HCT116 (cell line): ENCODE results near the gene GTF3C4. TPM values are rescaled to one million over a fixed set of nuclear protein-coding genes. Genes with fewer than 3 reads are reported as not detected.

Source experiments
- ATAC-seq: fragments of 200-7000 bp; cut with Tn5 transposase; 2 replicates; pipeline ENCODE4 v1.9.1; 2020; ENCODE audit warnings: mild to moderate bottlenecking, moderate library complexity
- BruUV-seq: library from RNA; stranded (reverse); fragments of 400-500 nt; replicated peaks from 2 replicates; lab custom pipeline; 2021; lab: Mats Ljungman, UMichigan
- CTCF ChIA-PET: fragments of 300-600 bp; sonication (Branson Sonifier 250); formaldehyde crosslinking; loops from one replicate; lab custom pipeline; 2021; ENCODE audit warnings: antibody characterized with exemption; lab: Charles Lee
- POLR2A ChIA-PET: fragments of 300-600, 350-600 bp; sonication (Branson Sonifier 250); formaldehyde crosslinking; loops from one replicate; lab custom pipeline; 2021; ENCODE audit warnings: antibody characterized with exemption; lab: Charles Lee
- RAD21 ChIA-PET, 2 experiments: fragments of 300-600 bp; sonication (Branson Sonifier 250); formaldehyde crosslinking; loops; one replicate each; lab custom pipeline; 2023; ENCODE audit warnings: low total read pairs in 2 of 2; ENCODE audit not compliant: uncharacterized antibody in 2 of 2, unreplicated experiment in 2 of 2, low non-redundant PET in 1 of 2; lab: Charles Lee
- DNase-seq: peaks from one replicate; pipeline ENCODE4 v3.0.0-alpha.2; 2010; ENCODE audit warnings: low read depth, low spot score
- H2AFZ ChIP-seq: fragments of 200-600 bp; shearing (Covaris generic), sonication (generic); 2 replicates; pipeline ENCODE4 v1.6.1; 2017; ENCODE audit warnings: low read depth, mixed run types, mixed read lengths, antibody characterized with exemption, low read length; ENCODE audit not compliant: poor library complexity, severe bottlenecking
- H3K27ac ChIP-seq: 2 replicates; pipeline ENCODE4 v1.5.1; 2012; ENCODE audit warnings: low read depth, low read length
- H3K27me3 ChIP-seq: fragments of 200-600 bp; sonication (generic); 2 replicates; pipeline ENCODE4 v1.6.1; 2016; ENCODE audit warnings: mixed run types, low read length, mixed read lengths; ENCODE audit not compliant: insufficient read depth
- H3K36me3 ChIP-seq, 2 experiments: fragments of 200-500 bp in 1 of 2; fragments of 200-600 bp in 1 of 2; sonication (Bioruptor generic) in 1 of 2; sonication (generic) in 1 of 2; 2 replicates each; pipeline versions ENCODE4 v1.5.1 to v1.6.1; 2014 to 2016; ENCODE audit warnings: low read length in 2 of 2, inconsistent platforms in 1 of 2, mixed read lengths in 1 of 2, mixed run types in 1 of 2; ENCODE audit not compliant: insufficient read depth in 2 of 2, control insufficient read depth in 1 of 2
- H3K4me1 ChIP-seq, 2 experiments: fragments of 200-600 bp in 1 of 2; sonication (generic) in 1 of 2; 2 replicates each; pipeline versions ENCODE4 v1.5.1 to v1.6.1; 2012 to 2017; ENCODE audit warnings: low read length in 2 of 2, inconsistent platforms in 1 of 2, mild to moderate bottlenecking in 1 of 2, mixed read lengths in 1 of 2, mixed run types in 1 of 2, moderate library complexity in 1 of 2; ENCODE audit not compliant: insufficient read depth in 2 of 2, control insufficient read depth in 1 of 2
- H3K4me2 ChIP-seq: fragments of 200-600 bp; sonication (generic); 2 replicates; pipeline ENCODE4 v1.6.1; 2017; ENCODE audit warnings: mixed run types, low read length, mixed read lengths
- H3K4me3 ChIP-seq, 2 experiments: fragments of 200-600 bp in 1 of 2; sonication (generic) in 1 of 2; replicated peaks in 1 of 2; 2 replicates each; pipeline ENCODE4 v1.5.1; 2011 to 2016; ENCODE audit warnings: low read length in 2 of 2, control low read depth in 1 of 2, low read depth in 1 of 2, mild to moderate bottlenecking in 1 of 2, mixed read lengths in 1 of 2, mixed run types in 1 of 2
- H3K79me2 ChIP-seq: fragments of 200-600 bp; sonication (generic); 2 replicates; pipeline ENCODE4 v1.6.1; 2017; ENCODE audit warnings: mild to moderate bottlenecking, mixed run types, low read length, moderate library complexity, mixed read lengths; ENCODE audit not compliant: insufficient read depth
- H3K9ac ChIP-seq: fragments of 200-600 bp; sonication (generic); 2 replicates; pipeline ENCODE4 v1.6.1; 2016; ENCODE audit warnings: low read length, mixed read lengths
- H3K9me2 ChIP-seq: fragments of 200-600 bp; sonication (generic), shearing (Covaris generic); 2 replicates; pipeline ENCODE4 v1.6.1; 2017; ENCODE audit warnings: mixed run types, mild to moderate bottlenecking, moderate library complexity; ENCODE audit not compliant: insufficient read depth
- H3K9me3 ChIP-seq, 2 experiments: fragments of 200-500 bp in 1 of 2; fragments of 200-600 bp in 1 of 2; sonication (Bioruptor generic) in 1 of 2; sonication (generic) in 1 of 2; 2 replicates each; pipeline ENCODE4 v1.6.1; 2014 to 2017; ENCODE audit warnings: low read length in 2 of 2, mixed read lengths in 2 of 2, inconsistent platforms in 1 of 2, low read depth in 1 of 2, mild to moderate bottlenecking in 1 of 2, mixed run types in 1 of 2, moderate library complexity in 1 of 2; ENCODE audit not compliant: control insufficient read depth in 1 of 2, insufficient read depth in 1 of 2
- H4K20me1 ChIP-seq: fragments of 200-600 bp; sonication (generic), shearing (Covaris generic); 2 replicates; pipeline ENCODE4 v1.6.1; 2017; ENCODE audit warnings: mixed run types, mild to moderate bottlenecking, moderate library complexity; ENCODE audit not compliant: insufficient read depth
- ATF3 ChIP-seq: IDR thresholded peaks from 2 replicates; pipeline ENCODE4 v1.6.1; 2012
- CBX3 ChIP-seq: IDR thresholded peaks from 2 replicates; pipeline ENCODE4 v1.6.1; 2012; ENCODE audit warnings: low read depth
- CEBPB ChIP-seq: IDR thresholded peaks from 2 replicates; pipeline ENCODE4 v1.6.1; 2012; ENCODE audit warnings: low read depth
- CTCF ChIP-seq, 3 experiments: fragments of 200-600 bp in 1 of 3; sonication (generic) in 1 of 3; IDR thresholded peaks in 2 of 3; conservative IDR thresholded peaks in 1 of 3; 2 replicates each; pipeline ENCODE4 v1.5.1; 2012 to 2017; ENCODE audit warnings: low read depth in 2 of 3, low read length in 2 of 3, antibody characterized with exemption in 1 of 3, borderline replicate concordance in 1 of 3, control low read depth in 1 of 3, mild to moderate bottlenecking in 1 of 3, mixed read lengths in 1 of 3, mixed run types in 1 of 3, moderate library complexity in 1 of 3; ENCODE audit not compliant: insufficient read depth in 1 of 3
- EGR1 ChIP-seq: IDR thresholded peaks from 2 replicates; pipeline ENCODE4 v1.6.1; 2012; ENCODE audit warnings: low read depth
- ELF1 ChIP-seq: IDR thresholded peaks from 2 replicates; pipeline ENCODE4 v1.6.1; 2012; ENCODE audit warnings: low read depth, borderline replicate concordance
- FOSL1 ChIP-seq: IDR thresholded peaks from 2 replicates; pipeline ENCODE4 v1.6.1; 2012; ENCODE audit warnings: low read depth
- MAX ChIP-seq: IDR thresholded peaks from 2 replicates; pipeline ENCODE4 v1.6.1; 2012
- POLR2A ChIP-seq: IDR thresholded peaks from 2 replicates; pipeline ENCODE4 v1.7.0; 2011; ENCODE audit warnings: borderline replicate concordance; ENCODE audit not compliant: insufficient read depth, insufficient read length; ENCODE audit errors: extremely low read depth
- POLR2AphosphoS5 ChIP-seq: IDR thresholded peaks from 2 replicates; pipeline ENCODE4 v1.6.1; 2011; ENCODE audit warnings: mild to moderate bottlenecking, low read depth, low read length, moderate library complexity
- RAD21 ChIP-seq: IDR thresholded peaks from 2 replicates; pipeline ENCODE4 v1.6.1; 2012; ENCODE audit warnings: low read depth, mild to moderate bottlenecking
- SIN3A ChIP-seq: IDR thresholded peaks from 2 replicates; pipeline ENCODE4 v1.6.1; 2012; ENCODE audit warnings: low read depth
- SP1 ChIP-seq: IDR thresholded peaks from 2 replicates; pipeline ENCODE4 v1.6.1; 2012; ENCODE audit warnings: low read depth
- SRF ChIP-seq: IDR thresholded peaks from 2 replicates; pipeline ENCODE4 v1.6.1; 2012; ENCODE audit warnings: low read depth
- YY1 ChIP-seq: IDR thresholded peaks from 2 replicates; pipeline ENCODE4 v1.6.1; 2011; ENCODE audit warnings: low read length, low read depth, moderate library complexity, mild to moderate bottlenecking; ENCODE audit not compliant: insufficient replicate concordance; ENCODE audit errors: extremely low read depth
- ZBTB33 ChIP-seq: IDR thresholded peaks from 2 replicates; pipeline ENCODE4 v1.6.1; 2011; ENCODE audit warnings: mild to moderate bottlenecking, low read length, moderate library complexity; ENCODE audit not compliant: insufficient replicate concordance; ENCODE audit errors: extremely low read depth
- ZNF274 ChIP-seq: fragments of 200-500 bp; sonication (Bioruptor generic); IDR thresholded peaks from 2 replicates; pipeline ENCODE4 v1.6.1; 2014; ENCODE audit warnings: mild to moderate bottlenecking, low read depth, low read length, inconsistent platforms
- intact Hi-C: fragments of 100-400 bp; cut with micrococcal nuclease; formaldehyde crosslinking; loops from 2 replicates; pipeline ENCODE4 v1.10.0; 2022
- total RNA-seq: library from RNA; stranded (reverse); gene quantifications from one replicate; pipeline ENCODE4 v1.2.1, GENCODE V29; 2021; ENCODE audit not compliant: unreplicated experiment

Gene GTF3C4
- total RNA-seq, 1 experiment from 2014 or later, result 26.4 TPM

GRCh38 chr9:132669698-132670456 lies 387 bp upstream of the GTF3C4 start, which contains the start of gene DDX31 (continued):
- peak; percentile 99 for TF ChIP-seq MAX
- no peak for TF ChIP-seq FOSL1
- peak; percentile 46; the same call in 1 of the 2 replicates for TF ChIP-seq EGR1
- peak; percentile 61; the same call in 1 of the 2 replicates for TF ChIP-seq POLR2AphosphoS5

- peak overlapping the region; percentile 92 to 95 for H3K4me3 ChIP-seq
- no peaks in the 10 kb centered on the region for H3K27me3 ChIP-seq
- RAD21 ChIA-PET, result no interaction called here
- peaks cover 0 to 19% of the 10 kb centered on the region in 2 experiments; a peak in 1 of 4 replicates for H3K36me3 ChIP-seq
- H3K9me2 ChIP-seq, result no peaks in the 10 kb centered on the region
- DNase-seq (no peak), ATAC-seq (no peak)
- CTCF ChIA-PET, result no interaction called here
- H2AFZ ChIP-seq, result no peak overlapping the region
- peaks cover 2 to 21% of the 10 kb centered on the region in 2 experiments; a peak in 3 of 4 replicates for H3K4me1 ChIP-seq
- intact Hi-C loops, result loop anchor here (5.0 kb wide), 1 partner anchor 130 kb away; no protein-coding TSS in a partner anchor
- BruUV-seq, result TSS peak; percentile 47
- POLR2A ChIA-PET, result no interaction called here
- no peak overlapping the region for H3K27ac ChIP-seq
- H3K9ac ChIP-seq, result peak overlapping the region; percentile 95
- peak overlapping the region; percentile 96 for H3K4me2 ChIP-seq
- H4K20me1 ChIP-seq, result peaks cover 22% of the 10 kb centered on the region; the same call in 1 of the 2 replicates
- H3K9me3 ChIP-seq, result no peaks in the 10 kb centered on the region
- H3K79me2 ChIP-seq, result peaks cover 99% of the 10 kb centered on the region
- TF ChIP-seq POLR2A, result no peak
- TF ChIP-seq SP1, result no peak
- no peak for TF ChIP-seq ZBTB33
- no peak for TF ChIP-seq ZNF274
- TF ChIP-seq FOSL1, result no peak
- TF ChIP-seq EGR1, result no peak
- TF ChIP-seq CBX3, result no peak
- no peak for TF ChIP-seq ELF1
- TF ChIP-seq CTCF (IDR thresholded peaks at IDR 0.05 in 2 of 3, conservative IDR thresholded peaks at IDR 0.05 in 1 of 3; ENCODE audit: borderline replicate concordance in 1 of 3, insufficient read depth in 1 of 3, low read depth in 2 of 3, low read length in 2 of 3), result no peak
- TF ChIP-seq SIN3A, result no peak
- TF ChIP-seq SRF, result no peak
- TF ChIP-seq YY1, result no peak
- TF ChIP-seq RAD21, result no peak
- TF ChIP-seq ATF3, result no peak
- TF ChIP-seq CEBPB, result no peak
These were observed 1.6 kb downstream of the GTF3C4 start for GRCh38 chr9:132671620-132672412.
